Activated T-helper 17 cell treated with anti-CD3 and anti-CD28 coated beads, Interleukin-2, amount 50 U/mL, for 72 hours (primary cell): ENCODE measurements around the gene DDX25. TPM values are rescaled to one million over a fixed set of nuclear protein-coding genes. Genes with fewer than 3 reads are reported as not detected.

Experiments
- ATAC-seq: fragments of 150-1000 bp; cut with Tn5 transposase; replicated peaks from 2 replicates; pipeline ENCODE4 v1.10.0; 2021; ENCODE audit warnings: mild to moderate bottlenecking, moderate library complexity
- H3K27ac Mint-ChIP-seq: one replicate; pipeline ENCODE4 v1.8.0; 2022; ENCODE audit warnings: mixed read lengths
- H3K27me3 Mint-ChIP-seq: one replicate; pipeline ENCODE4 v1.8.0; 2022; ENCODE audit warnings: mixed read lengths
- H3K36me3 Mint-ChIP-seq: one replicate; pipeline ENCODE4 v1.8.0; 2022; ENCODE audit warnings: low read depth, mild to moderate bottlenecking, mixed read lengths
- H3K4me1 Mint-ChIP-seq: one replicate; pipeline ENCODE4 v1.8.0; 2022; ENCODE audit warnings: mixed read lengths
- H3K4me3 Mint-ChIP-seq: one replicate; pipeline ENCODE4 v1.8.0; 2022; ENCODE audit warnings: mild to moderate bottlenecking, mixed read lengths
- H3K9me3 Mint-ChIP-seq: one replicate; pipeline ENCODE4 v1.8.0; 2022; ENCODE audit warnings: mixed read lengths
- total RNA-seq, 2 donors: library from RNA; stranded (reverse); gene quantifications; one replicate each; pipeline ENCODE4 v1.2.3, GENCODE V29; 2022

The DDX25 gene
- total RNA-seq, 2 donors from 2014 or later: 0.32 to 0.69 TPM

DNA sequence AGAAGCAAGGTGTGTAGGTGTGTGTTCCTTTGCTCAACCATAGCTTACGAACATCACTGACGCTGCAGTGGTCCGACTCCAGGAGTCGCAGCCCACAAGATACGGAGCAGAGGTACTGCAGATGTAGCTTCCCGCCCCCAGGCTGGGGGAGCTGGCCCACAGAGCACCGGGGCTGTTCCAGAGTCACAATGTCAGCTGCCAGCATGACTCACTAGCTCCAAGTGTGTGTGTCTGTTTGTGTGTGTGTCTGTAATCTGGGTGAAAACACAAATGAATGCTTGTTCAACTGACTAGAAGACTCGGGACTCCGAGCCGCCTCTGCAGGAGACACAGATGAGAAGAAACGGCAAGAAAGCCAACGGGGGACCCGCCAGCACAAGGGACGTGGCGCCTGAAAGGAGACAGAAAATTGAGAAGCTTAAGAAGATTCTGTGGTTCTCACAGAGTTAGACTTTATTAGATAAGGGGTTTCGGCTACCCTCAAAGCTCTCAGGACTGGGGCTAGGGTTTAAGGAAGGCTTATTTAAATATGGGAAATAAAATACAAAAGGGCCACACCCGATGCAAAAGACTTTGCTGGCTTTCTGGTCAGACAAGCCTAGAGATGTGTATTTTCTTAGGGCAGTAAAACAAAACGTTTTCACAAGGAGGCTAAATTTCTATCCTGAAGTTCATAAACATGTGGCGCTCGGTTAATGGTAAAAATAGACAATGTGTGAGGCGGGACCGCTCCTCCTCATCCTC, 52.3 kb downstream of the DDX25 start:
- H3K4me1 Mint-ChIP-seq: peaks cover 6% of the 10 kb centered on the region
- H3K9me3 Mint-ChIP-seq: no peaks in the 10 kb centered on the region
- H3K36me3 Mint-ChIP-seq: no peaks in the 10 kb centered on the region
- no peaks in the 10 kb centered on the region for H3K27me3 Mint-ChIP-seq
- no peak overlapping the region for H3K27ac Mint-ChIP-seq
- no peak overlapping the region for H3K4me3 Mint-ChIP-seq
- no peak for ATAC-seq

DNA sequence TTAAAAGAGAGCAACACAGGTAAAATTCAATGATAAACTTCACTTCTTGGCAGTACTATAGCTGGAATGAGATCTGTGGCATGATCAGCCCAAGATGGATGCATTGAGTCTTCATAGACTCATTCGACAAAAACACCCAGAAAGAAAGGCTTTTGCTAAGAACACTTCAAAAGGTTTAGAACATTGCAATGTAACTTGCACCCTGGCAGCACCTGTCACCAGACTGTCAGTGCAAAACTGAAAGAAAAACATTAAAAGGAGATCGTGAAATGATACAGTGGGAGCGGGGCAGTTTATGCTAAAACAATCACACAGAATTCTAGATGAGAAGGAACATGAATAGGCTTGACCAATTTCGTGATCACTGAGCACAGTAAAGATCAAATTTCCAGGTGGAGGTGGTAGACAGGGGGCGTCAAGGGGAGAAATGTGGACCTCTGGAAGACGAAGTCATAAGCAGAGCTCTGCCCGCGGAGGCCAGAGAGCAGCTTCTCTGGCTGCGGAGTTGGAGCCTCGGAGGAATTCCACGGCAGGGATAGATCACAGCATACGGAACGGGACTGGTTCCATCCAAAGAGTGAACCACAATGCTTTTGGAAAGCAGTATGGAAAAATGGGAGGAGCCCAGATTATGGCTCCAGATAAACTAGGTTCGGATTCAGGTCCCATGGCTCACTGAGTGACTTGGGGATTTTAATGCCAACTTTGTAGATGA, 53.5 kb downstream of the DDX25 start:
- Mint-ChIP-seq H3K27ac (no peak overlapping the region), H3K4me3 (no peak overlapping the region), H3K9me3 (no peaks in the 10 kb centered on the region), H3K4me1 (peaks cover 6% of the 10 kb centered on the region), H3K36me3 (no peaks in the 10 kb centered on the region), H3K27me3 (no peaks in the 10 kb centered on the region)
- no peak for ATAC-seq

DNA sequence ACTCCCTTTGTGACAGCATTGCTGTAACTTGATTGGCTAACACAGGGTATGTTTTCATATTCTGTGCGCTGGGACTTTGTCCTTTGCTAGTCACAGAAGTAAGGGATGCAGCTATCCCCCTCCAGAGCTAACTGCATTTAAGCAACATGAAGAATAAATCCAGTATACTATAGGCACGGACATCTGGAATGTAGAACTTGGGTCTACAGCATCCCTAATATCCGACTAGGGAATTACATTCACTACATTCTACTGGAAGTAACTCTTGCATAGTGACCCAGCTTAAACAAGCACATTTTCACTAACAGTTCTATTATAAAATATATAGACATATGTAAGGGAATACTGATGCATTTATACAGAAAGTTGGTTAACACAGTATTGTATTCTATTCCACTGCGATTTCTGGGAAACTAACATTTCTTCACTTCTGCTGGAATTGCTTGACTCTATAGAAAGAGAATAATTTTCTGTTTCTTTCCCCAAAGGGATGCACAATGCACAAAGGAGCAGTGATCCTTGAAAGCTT, 54.6 kb downstream of the DDX25 start:
- H3K9me3 Mint-ChIP-seq: no peaks in the 10 kb centered on the region
- H3K4me1 Mint-ChIP-seq: peaks cover 6% of the 10 kb centered on the region
- no peaks in the 10 kb centered on the region for H3K27me3 Mint-ChIP-seq
- H3K4me3 Mint-ChIP-seq: no peak overlapping the region
- no peak for ATAC-seq
- no peak overlapping the region for H3K27ac Mint-ChIP-seq
- H3K36me3 Mint-ChIP-seq: no peaks in the 10 kb centered on the region

GRCh38 chr11:125959511-125959910, 55.2 kb downstream of the DDX25 start:
- Mint-ChIP-seq H3K4me3 (no peak overlapping the region), H3K27me3 (no peaks in the 10 kb centered on the region), H3K9me3 (no peaks in the 10 kb centered on the region), H3K4me1 (peaks cover 6% of the 10 kb centered on the region), H3K27ac (no peak overlapping the region), H3K36me3 (no peaks in the 10 kb centered on the region)
- no peak for ATAC-seq

- Mint-ChIP-seq H3K36me3 (no peaks in the 10 kb centered on the region), H3K27me3 (no peaks in the 10 kb centered on the region), H3K4me3 (no peak overlapping the region), H3K4me1 (peaks cover 6% of the 10 kb centered on the region), H3K27ac (no peak overlapping the region), H3K9me3 (no peaks in the 10 kb centered on the region)
- no peak for ATAC-seq
These were observed 55.6 kb downstream of the DDX25 start for GRCh38 chr11:125959931-125960330.

DNA sequence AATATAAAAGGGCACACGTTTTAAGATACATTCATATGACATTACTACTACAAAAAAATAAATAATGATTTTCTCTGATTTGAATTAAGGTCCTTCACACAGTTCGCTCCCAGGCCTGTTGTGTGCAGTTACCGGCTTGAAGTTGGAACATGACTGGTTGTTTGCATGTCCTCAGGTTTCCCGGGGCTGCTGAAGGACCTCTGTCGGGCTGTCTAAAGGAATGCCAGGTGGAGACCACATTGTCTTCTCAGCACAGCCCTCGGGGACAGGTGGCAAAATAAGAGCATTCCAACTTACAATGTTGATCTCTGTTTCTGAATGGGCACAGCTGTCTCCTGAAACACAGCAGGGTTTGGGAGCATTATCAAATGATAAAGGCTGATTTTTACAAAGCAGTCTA, 56.5 kb downstream of the DDX25 start:
- no peaks in the 10 kb centered on the region for H3K36me3 Mint-ChIP-seq
- H3K9me3 Mint-ChIP-seq: no peaks in the 10 kb centered on the region
- H3K4me1 Mint-ChIP-seq: peaks cover 6% of the 10 kb centered on the region
- no peak overlapping the region for H3K4me3 Mint-ChIP-seq
- no peak overlapping the region for H3K27ac Mint-ChIP-seq
- ATAC-seq: no peak
- H3K27me3 Mint-ChIP-seq: no peaks in the 10 kb centered on the region

DNA sequence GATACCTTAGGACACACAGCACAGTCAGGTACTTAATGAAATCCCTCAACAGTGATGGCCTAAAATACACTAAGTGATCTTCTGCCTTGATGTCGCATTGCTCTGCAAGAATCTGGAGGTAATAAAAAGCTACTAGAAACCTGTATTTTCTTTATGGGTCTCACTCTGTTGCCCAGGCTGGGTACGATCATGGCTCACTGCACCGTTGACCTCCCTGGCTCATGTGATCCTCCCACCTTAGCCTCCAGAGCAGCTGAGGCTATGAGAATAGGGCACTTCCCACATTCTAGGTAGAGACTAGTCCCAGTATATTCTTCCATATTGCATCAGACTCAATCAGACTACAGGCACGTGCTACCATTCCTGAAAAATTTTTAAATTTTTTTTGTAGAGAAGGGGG, 63.2 kb downstream of the DDX25 start:
- Mint-ChIP-seq H3K4me1 (no peaks in the 10 kb centered on the region), H3K4me3 (no peak overlapping the region), H3K36me3 (no peaks in the 10 kb centered on the region), H3K9me3 (no peaks in the 10 kb centered on the region), H3K27ac (no peak overlapping the region), H3K27me3 (no peaks in the 10 kb centered on the region)
- no peak for ATAC-seq

- H3K27ac Mint-ChIP-seq: no peak overlapping the region
- ATAC-seq: no peak
- H3K4me3 Mint-ChIP-seq: no peak overlapping the region
- no peaks in the 10 kb centered on the region for H3K27me3 Mint-ChIP-seq
- no peaks in the 10 kb centered on the region for H3K4me1 Mint-ChIP-seq
- H3K9me3 Mint-ChIP-seq: no peaks in the 10 kb centered on the region
- no peaks in the 10 kb centered on the region for H3K36me3 Mint-ChIP-seq
These were observed 64.0 kb downstream of the DDX25 start for GRCh38 chr11:125968354-125968753.

DNA sequence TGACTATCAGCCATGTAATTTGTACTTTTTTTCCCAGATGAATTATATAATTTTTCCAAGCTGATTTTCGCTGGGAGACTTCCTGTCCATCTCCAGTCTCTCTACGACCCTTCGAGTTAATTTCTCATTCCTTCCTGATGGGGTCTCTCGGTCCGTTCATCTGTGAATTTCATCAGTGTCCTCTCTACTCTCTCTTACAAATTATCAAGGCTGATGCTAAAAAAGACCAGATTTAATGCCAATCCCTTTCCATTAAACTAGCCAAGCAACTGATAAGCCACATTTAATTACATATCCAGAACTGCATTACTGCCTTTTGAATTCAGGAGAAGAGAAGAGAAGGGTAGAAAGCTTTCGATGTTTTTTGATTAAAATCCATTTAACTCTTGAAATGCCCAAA, 67.3 kb downstream of the DDX25 start:
- no peaks in the 10 kb centered on the region for H3K27me3 Mint-ChIP-seq
- H3K36me3 Mint-ChIP-seq: no peaks in the 10 kb centered on the region
- no peak overlapping the region for H3K27ac Mint-ChIP-seq
- no peaks in the 10 kb centered on the region for H3K9me3 Mint-ChIP-seq
- H3K4me1 Mint-ChIP-seq: no peaks in the 10 kb centered on the region
- ATAC-seq: no peak
- no peak overlapping the region for H3K4me3 Mint-ChIP-seq

DNA sequence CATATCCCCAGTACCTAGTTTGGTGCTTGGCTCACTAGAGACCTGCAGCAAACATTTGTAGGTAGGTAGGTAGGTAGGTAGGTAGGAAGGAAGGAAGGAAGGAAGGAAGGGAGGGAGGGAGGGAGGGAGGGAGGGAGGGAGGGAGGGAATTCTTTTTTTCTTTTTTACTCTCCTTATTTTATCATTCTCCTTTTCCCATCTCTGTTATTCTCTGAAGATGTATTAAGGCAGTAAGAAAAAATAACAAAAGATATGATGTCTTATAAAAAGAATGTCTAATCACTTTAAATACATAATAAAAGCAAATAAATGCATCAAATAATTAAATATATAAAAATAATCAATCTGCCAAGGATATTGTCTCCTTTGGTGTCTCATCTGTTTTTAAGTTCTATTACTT, 70.0 kb downstream of the DDX25 start:
- H3K27me3 Mint-ChIP-seq: no peaks in the 10 kb centered on the region
- no peaks in the 10 kb centered on the region for H3K4me1 Mint-ChIP-seq
- no peak for ATAC-seq
- no peaks in the 10 kb centered on the region for H3K36me3 Mint-ChIP-seq
- H3K9me3 Mint-ChIP-seq: no peaks in the 10 kb centered on the region
- no peak overlapping the region for H3K27ac Mint-ChIP-seq
- no peak overlapping the region for H3K4me3 Mint-ChIP-seq

DNA sequence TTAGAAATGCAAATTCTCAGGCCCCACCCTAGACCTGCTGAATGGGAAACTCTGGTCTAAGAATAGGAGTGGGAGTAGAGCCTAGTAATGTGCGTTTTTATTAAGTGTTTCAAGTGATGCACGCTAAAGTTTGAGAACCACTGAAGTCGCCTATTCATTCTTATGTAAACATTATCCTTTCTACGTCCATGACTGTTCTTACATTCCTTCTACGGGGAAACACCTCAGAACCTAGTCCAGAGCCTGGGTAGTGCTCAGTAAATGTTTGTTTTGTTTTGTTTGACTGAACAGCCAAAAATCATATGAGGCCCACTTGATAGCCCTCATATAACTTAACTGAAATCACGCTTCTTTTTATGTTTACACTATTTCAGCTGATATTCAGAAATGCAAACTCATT, 71.3 kb downstream of the DDX25 start:
- ATAC-seq: no peak
- Mint-ChIP-seq H3K27me3 (no peaks in the 10 kb centered on the region), H3K36me3 (no peaks in the 10 kb centered on the region), H3K4me3 (no peak overlapping the region), H3K4me1 (no peaks in the 10 kb centered on the region), H3K9me3 (no peaks in the 10 kb centered on the region), H3K27ac (no peak overlapping the region)

DNA sequence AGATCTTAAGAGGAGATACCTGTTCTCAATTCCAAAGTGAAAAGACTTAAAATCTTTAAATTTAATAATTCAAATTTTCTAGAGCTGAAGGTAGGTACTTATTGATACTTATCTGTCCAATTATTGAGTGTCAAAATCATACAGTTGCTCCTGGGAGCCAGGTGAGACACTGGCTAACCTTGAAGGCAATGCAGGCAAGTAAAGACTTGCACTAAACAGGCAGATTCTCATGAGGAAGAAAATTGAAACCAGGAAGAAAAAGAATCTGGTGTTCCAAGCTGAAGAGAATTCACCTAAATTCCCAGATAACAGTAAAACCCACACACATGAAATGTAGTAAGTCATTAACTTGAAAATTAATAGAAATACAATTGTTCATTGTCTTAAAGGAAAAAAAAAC, 71.8 kb downstream of the DDX25 start:
- ATAC-seq: no peak
- H3K4me3 Mint-ChIP-seq: no peak overlapping the region
- no peaks in the 10 kb centered on the region for H3K4me1 Mint-ChIP-seq
- H3K36me3 Mint-ChIP-seq: no peaks in the 10 kb centered on the region
- H3K27ac Mint-ChIP-seq: no peak overlapping the region
- no peaks in the 10 kb centered on the region for H3K9me3 Mint-ChIP-seq
- H3K27me3 Mint-ChIP-seq: no peaks in the 10 kb centered on the region

DNA sequence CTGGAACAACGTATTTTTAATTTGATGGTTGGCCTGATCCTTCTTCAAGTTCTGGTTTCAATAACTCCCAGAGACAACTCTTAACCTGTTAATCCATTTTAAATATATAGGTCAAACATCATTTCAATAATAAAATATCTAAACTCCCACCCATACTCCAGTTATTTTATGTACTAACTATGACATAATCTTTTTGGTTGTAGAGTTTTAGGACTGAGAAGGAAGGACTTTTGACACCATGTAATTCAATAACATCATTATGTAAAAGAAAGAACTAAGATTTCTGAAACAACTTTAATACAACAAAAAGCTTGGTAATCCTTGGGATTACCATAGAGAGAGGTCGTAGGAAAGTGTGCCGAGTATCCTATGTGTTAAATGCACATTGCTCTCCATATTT, 73.0 kb downstream of the DDX25 start:
- Mint-ChIP-seq H3K9me3 (no peaks in the 10 kb centered on the region), H3K27me3 (no peaks in the 10 kb centered on the region), H3K27ac (no peak overlapping the region), H3K4me3 (no peak overlapping the region), H3K4me1 (no peaks in the 10 kb centered on the region), H3K36me3 (no peaks in the 10 kb centered on the region)
- ATAC-seq: no peak

GRCh38 chr11:125978181-125978716, 73.9 kb downstream of the DDX25 start:
- no peaks in the 10 kb centered on the region for H3K9me3 Mint-ChIP-seq
- H3K27ac Mint-ChIP-seq: no peak overlapping the region
- H3K27me3 Mint-ChIP-seq: no peaks in the 10 kb centered on the region
- no peaks in the 10 kb centered on the region for H3K36me3 Mint-ChIP-seq
- no peak for ATAC-seq
- no peaks in the 10 kb centered on the region for H3K4me1 Mint-ChIP-seq
- H3K4me3 Mint-ChIP-seq: no peak overlapping the region
